Fibroblast of upper back skin (primary cell): ENCODE measurements around the gene TBC1D4.

Experiments used
- DNase-seq: peaks from one replicate; pipeline ENCODE4 v3.0.0-alpha.2; 2013

Gene TBC1D4

GRCh38 chr13:75482070-75482819, at the start of gene TBC1D4:
Gene TBC1D4, minus strand, starts transcription at chr13:75482169. Its CDS starts 402 bp downstream, at chr13:75481767.
- DNase-seq, result peak; percentile 87

GRCh38 chr13:75530549-75530961, 48.6 kb upstream of the TBC1D4 start:
- no peak for DNase-seq

- no peak for DNase-seq
Measured at GRCh38 chr13:75521956-75522355, 40.0 kb upstream of the TBC1D4 start.

- no peak for DNase-seq
Measured at GRCh38 chr13:75518439-75519088, 36.6 kb upstream of the TBC1D4 start.

- DNase-seq, result peak; percentile 48
Measured at GRCh38 chr13:75514080-75514995, 32.4 kb upstream of the TBC1D4 start.

GRCh38 chr13:75513271-75513670, 31.3 kb upstream of the TBC1D4 start:
- DNase-seq, result no peak

GRCh38 chr13:75512253-75512652, 30.3 kb upstream of the TBC1D4 start:
- DNase-seq, result peak; percentile 17

- DNase-seq, result no peak
Measured at GRCh38 chr13:75511051-75511625, 29.2 kb upstream of the TBC1D4 start.

- DNase-seq, result no peak
Measured at GRCh38 chr13:75508002-75508548, 26.1 kb upstream of the TBC1D4 start.

- no peak for DNase-seq
Measured at GRCh38 chr13:75507027-75508001, 25.3 kb upstream of the TBC1D4 start.

- DNase-seq, result no peak
Measured at GRCh38 chr13:75506018-75506417, 24.0 kb upstream of the TBC1D4 start.

- DNase-seq, result no peak
Measured at GRCh38 chr13:75505327-75505726, 23.4 kb upstream of the TBC1D4 start.

GRCh38 chr13:75495938-75496337, 14.0 kb upstream of the TBC1D4 start:
- peak; percentile 85 for DNase-seq

GRCh38 chr13:75494491-75494890, 12.5 kb upstream of the TBC1D4 start:
- no peak for DNase-seq

- no peak for DNase-seq
Measured at GRCh38 chr13:75493156-75493555, 11.2 kb upstream of the TBC1D4 start.

GRCh38 chr13:75492389-75492788, 10.4 kb upstream of the TBC1D4 start:
- DNase-seq, result peak; percentile 64

GRCh38 chr13:75491376-75491775, 9.4 kb upstream of the TBC1D4 start:
- no peak for DNase-seq

- no peak for DNase-seq
Measured at GRCh38 chr13:75489502-75490263, 7.7 kb upstream of the TBC1D4 start.

- DNase-seq, result no peak
Measured at GRCh38 chr13:75486146-75487062, 4.4 kb upstream of the TBC1D4 start.
